Measurements from ENCODE around the gene UBE2D4. TPM values are rescaled to one million over a fixed set of nuclear protein-coding genes. Genes with fewer than 3 reads are reported as not detected.
"Not testable (repeated sequence)": the region's sequence is repeated elsewhere in the genome, so short reads cannot be mapped to it uniquely, and the experiment has no call there.

The UBE2D4 gene
- total RNA-seq, 2 experiments from 2014 or later, result 6.3 to 6.8 TPM

DNA sequence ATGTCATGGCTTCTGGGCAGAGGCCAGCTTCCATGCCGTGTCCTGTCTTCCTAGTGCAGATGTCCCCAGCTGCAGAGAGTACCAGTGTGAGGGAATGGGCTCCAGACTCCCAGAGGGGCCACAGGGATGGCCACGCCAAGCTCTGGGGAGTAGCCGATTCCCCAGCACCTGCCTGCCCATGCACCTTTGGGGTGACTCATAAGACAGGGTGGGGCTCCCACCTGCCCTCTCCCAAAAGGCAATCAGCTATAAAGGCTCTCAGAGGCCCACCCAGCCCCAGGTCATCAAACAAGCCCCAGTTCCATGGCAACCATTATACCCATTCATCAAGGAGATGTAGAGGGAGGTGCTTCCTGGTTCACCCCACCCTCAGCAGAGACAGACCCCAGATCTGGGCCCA lies 71.3 kb downstream of the UBE2D4 start, which contains the start of gene SPDYE1:
Gene SPDYE1 (plus strand): TSS at position 366 of the 400 bp plus-strand sequence. CDS start 2,053 bp downstream, outside the sequence.
- H3K4me3 Mint-ChIP-seq; H3K27ac Mint-ChIP-seq; POLR2A ChIA-PET; H3K4me1 Mint-ChIP-seq (ENCODE audit: low read depth); ATAC-seq; H3K27me3 Mint-ChIP-seq (ENCODE audit: low read depth); H3K36me3 Mint-ChIP-seq (ENCODE audit: low read depth); H3K9me3 Mint-ChIP-seq (ENCODE audit: insufficient read depth); DNase-seq; CTCF ChIA-PET: not testable (repeated sequence)

Other genes starting within 250 kb of the UBE2D4 start
- gene COA1, start 196.9 kb upstream of the UBE2D4 start, total RNA-seq, result 10 to 100 TPM; 52.0 to 52.7 TPM
- gene BLVRA, start 167.8 kb upstream of the UBE2D4 start, total RNA-seq, result 10 to 100 TPM; 25.7 to 29.2 TPM
- gene MRPS24, start 56.9 kb upstream of the UBE2D4 start, total RNA-seq, result 10 to 100 TPM; 88.5 to 91.3 TPM
- 10 to 100 TPM; 24.1 to 24.7 TPM for gene URGCP, start 19.8 kb upstream of the UBE2D4 start, total RNA-seq
- not detected for gene SPDYE1, start 71.5 kb downstream of the UBE2D4 start, total RNA-seq
- gene DBNL, start 118.3 kb downstream of the UBE2D4 start, total RNA-seq, result 100 to 1,000 TPM; 165 to 166 TPM
- under 1 TPM; 0.34 to 0.68 TPM for gene PGAM2, start 139.1 kb downstream of the UBE2D4 start, total RNA-seq
- 10 to 100 TPM; 37.3 to 37.9 TPM for gene POLM, start 156.1 kb downstream of the UBE2D4 start, total RNA-seq
- gene AEBP1, start 177.9 kb downstream of the UBE2D4 start, total RNA-seq, result 10 to 100 TPM; 13.0 to 15.7 TPM
- gene POLD2, start 197.1 kb downstream of the UBE2D4 start, total RNA-seq, result 100 to 1,000 TPM; 134 to 135 TPM
- gene MYL7, start 214.9 kb downstream of the UBE2D4 start, total RNA-seq, result not detected